IMR-90 (cell line): ENCODE data around the gene NLRP14. TPM values are rescaled to one million over a fixed set of nuclear protein-coding genes. Genes with fewer than 3 reads are reported as not detected.

Experiments
- ATAC-seq: fragments of 200-7000 bp; cut with Tn5 transposase; 2 replicates; pipeline ENCODE4 v1.9.1; 2020; ENCODE audit warnings: low read depth, mild to moderate bottlenecking, moderate library complexity
- BruUV-seq: library from RNA; stranded (reverse); fragments of 400-500 nt; replicated peaks from 2 replicates; lab custom pipeline; 2021; lab: Mats Ljungman, UMichigan
- CTCF ChIA-PET: fragments of 300-600 bp; formaldehyde crosslinking; extraction: SDS; loops from one replicate; lab custom pipeline; 2021; ENCODE audit warnings: antibody characterized with exemption; lab: Yijun Ruan, JAX
- POLR2A ChIA-PET: fragments of 300-600 bp; sonication (Branson Sonifier 250); formaldehyde crosslinking; loops from one replicate; lab custom pipeline; 2022; ENCODE audit warnings: antibody characterized with exemption; ENCODE audit not compliant: unreplicated experiment; lab: Charles Lee
- DNase-seq: peaks from one replicate; pipeline ENCODE4 v3.0.0; 2013
- H2AFZ ChIP-seq: replicated peaks from 2 replicates; pipeline ENCODE3; 2013; ENCODE audit warnings: low read length, mild to moderate bottlenecking; ENCODE audit not compliant: poor library complexity
- H2AK5ac ChIP-seq: 2 replicates; pipeline ENCODE4 v1.6.1; 2013; ENCODE audit warnings: low read depth, low read length, inconsistent platforms
- H2AK9ac ChIP-seq: replicated peaks from 2 replicates; pipeline ENCODE3; 2013; ENCODE audit warnings: mild to moderate bottlenecking, low read depth, low read length, moderate library complexity; ENCODE audit not compliant: poor library complexity
- H2BK120ac ChIP-seq: 2 replicates; pipeline ENCODE4 v1.6.1; 2013; ENCODE audit warnings: low read depth, low read length, inconsistent platforms
- H2BK15ac ChIP-seq: 3 replicates; pipeline ENCODE4 v1.6.1; 2013; ENCODE audit warnings: low read depth, low read length, inconsistent platforms
- H2BK20ac ChIP-seq: 2 replicates; pipeline ENCODE4 v1.6.1; 2013; ENCODE audit warnings: low read depth, mild to moderate bottlenecking, inconsistent platforms, low read length, moderate library complexity
- H2BK5ac ChIP-seq: 2 replicates; pipeline ENCODE4 v1.6.1; 2013; ENCODE audit warnings: mild to moderate bottlenecking, low read depth, low read length, inconsistent platforms; ENCODE audit not compliant: poor library complexity, severe bottlenecking
- H3K14ac ChIP-seq: replicated peaks from 2 replicates; pipeline ENCODE4 v1.6.1; 2013; ENCODE audit warnings: low read depth, low read length, inconsistent platforms
- H3K18ac ChIP-seq: 2 replicates; pipeline ENCODE4 v1.6.1; 2013; ENCODE audit warnings: low read depth, low read length, control low read depth
- H3K23ac ChIP-seq: 2 replicates; pipeline ENCODE4 v1.6.1; 2013; ENCODE audit warnings: low read depth, low read length, inconsistent platforms
- H3K27ac ChIP-seq: 2 replicates; pipeline ENCODE4 v1.5.1; 2013; ENCODE audit warnings: mild to moderate bottlenecking, control low read depth, low read length; ENCODE audit not compliant: insufficient read depth
- H3K27me3 ChIP-seq: 2 replicates; pipeline ENCODE4 v1.6.1; 2013; ENCODE audit warnings: low read length; ENCODE audit not compliant: control insufficient read depth, insufficient read depth
- H3K36me3 ChIP-seq: 2 replicates; pipeline ENCODE4 v1.6.1; 2013; ENCODE audit warnings: low read length, mixed read lengths; ENCODE audit not compliant: control insufficient read depth, insufficient read depth
- H3K4ac ChIP-seq: 2 replicates; pipeline ENCODE4 v1.6.1; 2013; ENCODE audit warnings: low read depth, low read length, inconsistent platforms
- H3K4me1 ChIP-seq: 2 replicates; pipeline ENCODE4 v1.6.1; 2013; ENCODE audit warnings: low read length, mixed read lengths; ENCODE audit not compliant: control insufficient read depth, insufficient read depth
- H3K4me2 ChIP-seq: 2 replicates; pipeline ENCODE4 v1.6.1; 2013; ENCODE audit warnings: low read depth, mild to moderate bottlenecking, control low read depth, low read length, moderate library complexity
- H3K4me3 ChIP-seq: 2 replicates; pipeline ENCODE4 v1.5.1; 2013; ENCODE audit warnings: low read depth, mild to moderate bottlenecking, control low read depth, low read length, moderate library complexity; ENCODE audit not compliant: insufficient read depth
- H3K56ac ChIP-seq: 2 replicates; pipeline ENCODE4 v1.6.1; 2013; ENCODE audit warnings: low read length, inconsistent platforms; ENCODE audit not compliant: insufficient read depth; ENCODE audit errors: extremely low read depth
- H3K79me1 ChIP-seq, 2 experiments: 2 replicates each; pipeline ENCODE4 v1.6.1; 2013; ENCODE audit warnings: low read length in 2 of 2, inconsistent platforms in 1 of 2, low read depth in 1 of 2
- H3K9ac ChIP-seq: 2 replicates; pipeline ENCODE4 v1.6.1; 2013; ENCODE audit warnings: low read depth, low read length, control low read depth
- H3K9me1 ChIP-seq: 2 replicates; pipeline ENCODE4 v1.6.1; 2013; ENCODE audit warnings: low read length, inconsistent platforms; ENCODE audit not compliant: insufficient read depth
- H3K9me3 ChIP-seq: 2 replicates; pipeline ENCODE4 v1.6.1; 2013; ENCODE audit warnings: low read length; ENCODE audit not compliant: control insufficient read depth, insufficient read depth
- H4K20me1 ChIP-seq: 2 replicates; pipeline ENCODE4 v1.6.1; 2013; ENCODE audit warnings: low read length, inconsistent platforms; ENCODE audit not compliant: insufficient read depth
- H4K5ac ChIP-seq: 2 replicates; pipeline ENCODE4 v1.6.1; 2013; ENCODE audit warnings: mild to moderate bottlenecking, low read depth, low read length, control low read depth
- H4K8ac ChIP-seq, 2 experiments: 2 replicates each; pipeline ENCODE4 v1.6.1; 2013; ENCODE audit warnings: low read depth in 2 of 2, low read length in 2 of 2, control low read depth in 1 of 2, inconsistent platforms in 1 of 2
- H4K91ac ChIP-seq: 2 replicates; pipeline ENCODE4 v1.6.1; 2013; ENCODE audit warnings: low read depth, low read length, inconsistent platforms; ENCODE audit not compliant: insufficient read depth
- BHLHE40 ChIP-seq: fragments of 150-350 bp; IDR thresholded peaks from 2 replicates; pipeline ENCODE4 v1.6.1; 2016; ENCODE audit warnings: mild to moderate bottlenecking, low read depth, low read length
- CEBPB ChIP-seq: IDR thresholded peaks from 2 replicates; pipeline ENCODE4 v1.6.1; 2012; ENCODE audit warnings: low read depth, low read length, improper control_type of control experiment
- CHD1 ChIP-seq: IDR thresholded peaks from 2 replicates; pipeline ENCODE4 v1.6.1; 2012; ENCODE audit warnings: low read depth, low read length, improper control_type of control experiment
- CTCF ChIP-seq: conservative IDR thresholded peaks from 2 replicates; pipeline ENCODE4 v1.5.1; 2012; ENCODE audit warnings: mild to moderate bottlenecking, low read depth, low read length, improper control_type of control experiment
- FOS ChIP-seq: fragments of 150-350 bp; IDR thresholded peaks from 2 replicates; pipeline ENCODE4 v1.6.1; 2016; ENCODE audit warnings: low read depth, low read length
- MXI1 ChIP-seq: IDR thresholded peaks from 2 replicates; pipeline ENCODE4 v1.6.1; 2012; ENCODE audit warnings: low read depth, mild to moderate bottlenecking, low read length, moderate library complexity, borderline replicate concordance
- NFE2L2 ChIP-seq: fragments of 150-350 bp; IDR thresholded peaks from 2 replicates; pipeline ENCODE4 v1.6.1; 2016; ENCODE audit warnings: low read depth, mild to moderate bottlenecking, low read length
- POLR2A ChIP-seq: IDR thresholded peaks from 2 replicates; pipeline ENCODE4 v1.6.1; 2012; ENCODE audit warnings: mild to moderate bottlenecking, low read depth, low read length
- RAD21 ChIP-seq: IDR thresholded peaks from 2 replicates; pipeline ENCODE4 v1.6.1; 2012; ENCODE audit warnings: low read length, improper control_type of control experiment
- USF2 ChIP-seq: fragments of 150-350 bp; IDR thresholded peaks from 2 replicates; pipeline ENCODE4 v1.6.1; 2017; ENCODE audit warnings: mild to moderate bottlenecking, antibody characterized with exemption, low read length, low read depth
- WGBS, 2 experiments: methylation state at CpG; one replicate each; pipeline versions ENCODE4 v1.1.5 to v1.1.7; 2013; ENCODE audit warnings: missing lambda C conversion rate in 2 of 2; ENCODE audit not compliant: insufficient read length in 1 of 2; ENCODE audit errors: extremely low coverage in 2 of 2; 5-methylcytosine and 5-hydroxymethylcytosine counted together
- dilution Hi-C: fragments of 300-500 bp; cut with HindIII; formaldehyde crosslinking; loops from one replicate; pipeline ENCODE4 v1.14.3; 2018; ENCODE audit warnings: low sequenced_read_pairs; ENCODE audit not compliant: unreplicated experiment
- in situ Hi-C: fragments of 300-500 bp; cut with MboI; formaldehyde crosslinking; loops from 3 replicates; pipeline ENCODE4 v1.14.3; 2019; ENCODE audit warnings: low sequenced_read_pairs, inconsistent platforms, mixed read lengths
- intact Hi-C: fragments of 100-400 bp; cut with micrococcal nuclease; formaldehyde crosslinking; loops from 2 replicates; pipeline ENCODE4 v1.10.0; 2022
- polyA plus RNA-seq, 3 experiments: library from polyadenylated mRNA; depleted of rRNA; stranded (reverse); fragments of >200 nt; gene quantifications; 2 replicates each; pipeline ENCODE4 v1.2.3, GENCODE V29; 2012; ENCODE audit warnings: low replicate concordance in 1 of 3
- total RNA-seq: library from RNA; depleted of rRNA; stranded (reverse); fragments of >200 nt; gene quantifications from 2 replicates; pipeline ENCODE4 v1.2.3, GENCODE V29; 2012
- TF ChIP-seq, protein P1 (sequence below): fragments of 150-350 bp; IDR thresholded peaks from 2 replicates; pipeline ENCODE4 v1.6.1; 2016; ENCODE audit warnings: low read depth, mild to moderate bottlenecking, low read length, moderate library complexity, borderline replicate concordance

The NLRP14 gene
- total and polyA plus RNA-seq, 2 of the 4 experiments (the other 2 are of a cell fraction), result under 0.01 TPM; not detected in 1

- ATAC-seq (no peak), DNase-seq (no peak)
- no TSS peak for BruUV-seq
- in situ Hi-C loops (no loop called here), dilution Hi-C loops (no loop called here), intact Hi-C loops (no loop called here)
- Histone ChIP-seq H3K27ac (no peak overlapping the region), H3K9me1 (no peaks in the 10 kb centered on the region), H2BK5ac (no peak overlapping the region), H3K4me3 (no peak overlapping the region), H3K27me3 (no peaks in the 10 kb centered on the region), H4K20me1 (no peaks in the 10 kb centered on the region), H3K56ac (no peak overlapping the region), H2AFZ (no peak overlapping the region), H4K8ac (no peak overlapping the region), H4K5ac (no peak overlapping the region), H3K36me3 (no peaks in the 10 kb centered on the region), H2BK120ac (no peak overlapping the region), H3K9ac (no peak overlapping the region), H3K4me1 (no peaks in the 10 kb centered on the region), H2BK15ac (no peak overlapping the region), H3K18ac (no peak overlapping the region), H3K4ac (no peak overlapping the region), H3K14ac (no peak overlapping the region), H4K91ac (no peak overlapping the region), H3K23ac (no peak overlapping the region), H3K79me1 (no peaks in the 10 kb centered on the region), H3K9me3 (no peaks in the 10 kb centered on the region), H2BK20ac (no peak overlapping the region), H3K4me2 (no peak overlapping the region), H2AK5ac (no peak overlapping the region), H2AK9ac (no peak overlapping the region)
- ChIA-PET CTCF (no interaction called here), POLR2A (no interaction called here)
- WGBS, 2 experiments, result no CpG with 5 or more reads among the region's 2 CpGs
- TF ChIP-seq CTCF (no peak), POLR2A (no peak), MXI1 (no peak), USF2 (no peak), BHLHE40 (no peak), CEBPB (no peak), CHD1 (no peak), FOS (no peak), RAD21 (no peak), NFE2L2 (no peak)
- TF ChIP-seq, protein P1, sequence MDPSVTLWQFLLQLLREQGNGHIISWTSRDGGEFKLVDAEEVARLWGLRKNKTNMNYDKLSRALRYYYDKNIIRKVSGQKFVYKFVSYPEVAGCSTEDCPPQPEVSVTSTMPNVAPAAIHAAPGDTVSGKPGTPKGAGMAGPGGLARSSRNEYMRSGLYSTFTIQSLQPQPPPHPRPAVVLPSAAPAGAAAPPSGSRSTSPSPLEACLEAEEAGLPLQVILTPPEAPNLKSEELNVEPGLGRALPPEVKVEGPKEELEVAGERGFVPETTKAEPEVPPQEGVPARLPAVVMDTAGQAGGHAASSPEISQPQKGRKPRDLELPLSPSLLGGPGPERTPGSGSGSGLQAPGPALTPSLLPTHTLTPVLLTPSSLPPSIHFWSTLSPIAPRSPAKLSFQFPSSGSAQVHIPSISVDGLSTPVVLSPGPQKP, result no peak
Measured at GRCh38 chr11:7062534-7062933, 42.3 kb downstream of the NLRP14 start.
